CD14-positive monocyte (primary cell): ENCODE measurements around the gene P2RX3. TPM values are rescaled to one million over a fixed set of nuclear protein-coding genes. Genes with fewer than 3 reads are reported as not detected.
A peak's percentile ranks its signal among the peaks of the same experiment; 100 is the strongest.

Source experiments
- DNase-seq, 3 donors: peaks; one replicate each; pipeline ENCODE4 v3.0.0-alpha.2; 2011 to 2022
- H2AFZ ChIP-seq: 2 replicates; pipeline ENCODE4 v1.6.0; 2012; ENCODE audit warnings: mild to moderate bottlenecking, low read depth, low read length, inconsistent platforms; ENCODE audit not compliant: insufficient read depth, poor library complexity, severe bottlenecking
- H3K27ac ChIP-seq, 2 donors: 1 replicate in 1 of 2; 2 replicates in 1 of 2; pipeline ENCODE4 v1.5.1; 2012 to 2013; ENCODE audit warnings: low read length in 2 of 2, control low read depth in 1 of 2, inconsistent platforms in 1 of 2, low read depth in 1 of 2, mild to moderate bottlenecking in 1 of 2
- H3K27me3 ChIP-seq, 2 donors: one replicate each; pipeline versions ENCODE4 v1.6.0 to v1.6.1; 2011 to 2013; ENCODE audit warnings: low read length in 2 of 2; ENCODE audit not compliant: control insufficient read depth in 2 of 2, insufficient read depth in 2 of 2
- H3K36me3 ChIP-seq, 2 donors: replicated peaks in 1 of 2; 1 replicate in 1 of 2; 2 replicates in 1 of 2; pipeline versions ENCODE4 v1.5.1 to v1.6.1; 2012 to 2013; ENCODE audit warnings: low read length in 2 of 2, control low read depth in 1 of 2, inconsistent platforms in 1 of 2, mild to moderate bottlenecking in 1 of 2; ENCODE audit not compliant: insufficient read depth in 2 of 2, control insufficient read depth in 1 of 2
- H3K4me1 ChIP-seq, 2 donors: 1 replicate in 1 of 2; 2 replicates in 1 of 2; pipeline versions ENCODE4 v1.5.1 to v1.6.1; 2012 to 2013; ENCODE audit warnings: low read length in 2 of 2, control low read depth in 1 of 2, inconsistent platforms in 1 of 2, mild to moderate bottlenecking in 1 of 2, moderate library complexity in 1 of 2; ENCODE audit not compliant: insufficient read depth in 2 of 2, control insufficient read depth in 1 of 2
- H3K4me2 ChIP-seq: replicated peaks from 2 replicates; pipeline ENCODE3; 2012; ENCODE audit warnings: low read length, moderate library complexity, mild to moderate bottlenecking; ENCODE audit not compliant: poor library complexity, severe bottlenecking; ENCODE audit errors: extremely low read depth
- H3K4me3 ChIP-seq, 3 experiments: fragments of 200-600 bp in 1 of 3; sonication (generic) in 1 of 3; replicated peaks in 1 of 3; 1 replicate in 2 of 3; 2 replicates in 1 of 3; pipeline ENCODE4 v1.5.1; 2011 to 2013; ENCODE audit warnings: low read length in 3 of 3, mild to moderate bottlenecking in 3 of 3, control low read depth in 2 of 3, low read depth in 2 of 3, inconsistent platforms in 1 of 3, moderate library complexity in 1 of 3
- H3K79me2 ChIP-seq: 2 replicates; pipeline ENCODE4 v1.6.0; 2012; ENCODE audit warnings: mild to moderate bottlenecking, control low read depth, inconsistent platforms, low read length, moderate library complexity; ENCODE audit not compliant: insufficient read depth
- H3K9ac ChIP-seq: 2 replicates; pipeline ENCODE4 v1.6.0; 2017; ENCODE audit warnings: low read length, mild to moderate bottlenecking; ENCODE audit not compliant: insufficient read depth, poor library complexity, severe bottlenecking
- H3K9me3 ChIP-seq, 2 donors: replicated peaks in 1 of 2; 1 replicate in 1 of 2; 2 replicates in 1 of 2; pipeline versions ENCODE4 v1.5.1 to v1.6.1; 2012 to 2013; ENCODE audit warnings: low read length in 2 of 2, control low read depth in 1 of 2; ENCODE audit not compliant: control insufficient read depth in 1 of 2, insufficient read depth in 1 of 2
- H4K20me1 ChIP-seq: 2 replicates; pipeline ENCODE4 v1.6.0; 2012; ENCODE audit warnings: mild to moderate bottlenecking, low read length, control low read depth, moderate library complexity; ENCODE audit not compliant: insufficient read depth
- H3K27ac Mint-ChIP-seq, 7 donors: one replicate each; pipeline ENCODE4 v1.8.0; 2020; ENCODE audit warnings: mild to moderate bottlenecking in 7 of 7, mixed read lengths in 7 of 7, moderate library complexity in 6 of 7, inconsistent platforms in 2 of 7
- H3K27me3 Mint-ChIP-seq, 3 donors: one replicate each; pipeline ENCODE4 v1.8.0; 2021 to 2022; ENCODE audit warnings: low read depth in 3 of 3, mild to moderate bottlenecking in 3 of 3, mixed read lengths in 3 of 3, moderate library complexity in 3 of 3, inconsistent platforms in 1 of 3
- H3K36me3 Mint-ChIP-seq, 2 donors: one replicate each; pipeline ENCODE4 v1.8.0; 2020; ENCODE audit warnings: mixed read lengths in 2 of 2, inconsistent platforms in 1 of 2, mild to moderate bottlenecking in 1 of 2
- H3K4me1 Mint-ChIP-seq: one replicate; pipeline ENCODE4 v1.8.0; 2020; ENCODE audit warnings: mild to moderate bottlenecking, mixed read lengths
- H3K4me3 Mint-ChIP-seq, 2 donors: one replicate each; pipeline ENCODE4 v1.8.0; 2020; ENCODE audit warnings: mild to moderate bottlenecking in 2 of 2, mixed read lengths in 2 of 2, moderate library complexity in 1 of 2
- H3K9me3 Mint-ChIP-seq, 7 donors: one replicate each; pipeline ENCODE4 v1.8.0; 2020 to 2022; ENCODE audit warnings: mixed read lengths in 7 of 7, mild to moderate bottlenecking in 6 of 7, moderate library complexity in 6 of 7, inconsistent platforms in 2 of 7
- WGBS: methylation state at CpG from one replicate; pipeline ENCODE4 v1.1.5; 2013; ENCODE audit warnings: missing lambda C conversion rate; ENCODE audit not compliant: insufficient coverage; 5-methylcytosine and 5-hydroxymethylcytosine counted together
- intact Hi-C, 2 donors: fragments of 100-400 bp; cut with micrococcal nuclease; formaldehyde crosslinking; loops; one replicate each; pipeline versions ENCODE4 v1.15.0 to v1.15.1; 2023
- polyA plus RNA-seq, 3 donors: library from polyadenylated mRNA; depleted of rRNA in 1 of 3; unstranded in 2 of 3; stranded (reverse) in 1 of 3; fragments of 300-500 nt in 2 of 3; fragments of >200 nt in 1 of 3; fragmentation: Illumina TruSeq in 2 of 3; gene quantifications; 1 replicate in 2 of 3; 2 replicates in 1 of 3; pipeline ENCODE4 v1.2.3, GENCODE V29; 2012 to 2021
- TF ChIP-seq, protein P1 (sequence below): fragments of 200-600 bp; IDR thresholded peaks from one replicate; pipeline ENCODE4 v1.8.0; 2022; ENCODE audit warnings: antibody characterized with exemption, mild to moderate bottlenecking

The P2RX3 gene
- polyA plus RNA-seq, 3 donors = not detected

DNA sequence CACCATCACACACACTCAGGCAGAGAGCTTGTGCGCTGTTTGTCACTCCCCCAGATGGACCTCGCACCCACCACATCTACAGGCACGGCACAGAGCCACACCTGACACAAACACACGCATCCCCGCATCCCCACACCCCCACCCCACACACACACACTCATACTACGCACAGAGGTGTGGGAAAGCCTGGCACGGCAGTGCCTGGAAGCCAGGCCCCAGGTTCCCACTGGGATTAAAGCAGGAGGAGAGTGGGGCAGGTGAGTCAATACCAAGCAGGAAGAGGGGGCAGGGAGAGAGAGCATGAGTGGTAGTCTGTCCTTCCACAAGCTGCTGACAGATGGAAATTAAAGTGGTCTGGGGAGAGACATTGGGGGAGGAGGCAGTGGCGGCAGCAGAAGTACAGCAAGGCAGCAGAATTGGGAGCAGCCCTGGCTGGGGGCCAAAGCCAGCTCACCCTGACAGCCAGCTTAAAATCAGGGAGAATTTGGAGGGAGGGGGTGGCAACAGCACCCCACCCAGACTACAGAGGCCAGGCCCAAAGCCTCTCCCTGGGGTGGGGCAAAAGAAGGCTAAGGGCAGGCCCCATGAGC lies 34.1 kb upstream of the P2RX3 start:
- Mint-ChIP-seq H3K9me3 (peaks cover 6 to 15% (median 8%) of the 10 kb centered on the region in 7 donors), H3K4me1 (peaks cover 16% of the 10 kb centered on the region), H3K4me3 (no peak overlapping the region), H3K27me3 (peaks cover 0 to 3% (median 1%) of the 10 kb centered on the region in 3 donors), H3K36me3 (peaks cover 4 to 6% of the 10 kb centered on the region in 2 donors), H3K27ac (peak overlapping the region in 2 of 7 donors; percentile 1 to 36)
- Histone ChIP-seq H3K9ac (no peak overlapping the region), H3K27ac (no peak overlapping the region), H3K4me2 (no peak overlapping the region), H3K4me1 (peaks cover 5 to 6% of the 10 kb centered on the region in 2 donors), H4K20me1 (no peaks in the 10 kb centered on the region), H3K27me3 (no peaks in the 10 kb centered on the region), H3K36me3 (no peaks in the 10 kb centered on the region), H3K79me2 (no peaks in the 10 kb centered on the region), H2AFZ (no peak overlapping the region), H3K9me3 (peaks cover 4 to 14% of the 10 kb centered on the region in 2 donors), H3K4me3 (no peak overlapping the region)
- no peak for DNase-seq
- 100% methylated on average over 1 of the region's 8 CpGs for WGBS
- intact Hi-C loops = no loop called here
- TF ChIP-seq, protein P1, sequence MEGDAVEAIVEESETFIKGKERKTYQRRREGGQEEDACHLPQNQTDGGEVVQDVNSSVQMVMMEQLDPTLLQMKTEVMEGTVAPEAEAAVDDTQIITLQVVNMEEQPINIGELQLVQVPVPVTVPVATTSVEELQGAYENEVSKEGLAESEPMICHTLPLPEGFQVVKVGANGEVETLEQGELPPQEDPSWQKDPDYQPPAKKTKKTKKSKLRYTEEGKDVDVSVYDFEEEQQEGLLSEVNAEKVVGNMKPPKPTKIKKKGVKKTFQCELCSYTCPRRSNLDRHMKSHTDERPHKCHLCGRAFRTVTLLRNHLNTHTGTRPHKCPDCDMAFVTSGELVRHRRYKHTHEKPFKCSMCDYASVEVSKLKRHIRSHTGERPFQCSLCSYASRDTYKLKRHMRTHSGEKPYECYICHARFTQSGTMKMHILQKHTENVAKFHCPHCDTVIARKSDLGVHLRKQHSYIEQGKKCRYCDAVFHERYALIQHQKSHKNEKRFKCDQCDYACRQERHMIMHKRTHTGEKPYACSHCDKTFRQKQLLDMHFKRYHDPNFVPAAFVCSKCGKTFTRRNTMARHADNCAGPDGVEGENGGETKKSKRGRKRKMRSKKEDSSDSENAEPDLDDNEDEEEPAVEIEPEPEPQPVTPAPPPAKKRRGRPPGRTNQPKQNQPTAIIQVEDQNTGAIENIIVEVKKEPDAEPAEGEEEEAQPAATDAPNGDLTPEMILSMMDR = no peak

DNA sequence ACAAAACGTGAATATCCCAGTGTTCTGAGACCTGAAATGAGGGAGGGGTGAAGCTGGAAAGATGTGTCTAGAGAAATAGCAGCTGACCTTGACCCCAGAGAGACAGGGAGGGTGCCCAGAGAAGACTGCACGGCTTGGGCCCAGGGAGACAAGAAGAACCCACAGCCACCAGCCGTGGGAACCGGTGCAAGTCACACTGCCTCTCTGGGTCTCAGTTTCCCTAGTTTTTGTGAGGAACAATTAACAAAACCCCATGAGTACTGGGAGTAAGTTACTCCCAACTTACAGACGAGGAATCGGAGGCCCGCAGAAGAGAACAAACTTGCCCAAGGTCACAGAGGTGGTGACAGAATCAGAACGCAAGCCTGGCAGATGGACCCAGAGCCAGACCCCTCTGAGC lies 32.6 kb upstream of the P2RX3 start:
- no peaks in the 10 kb centered on the region for H3K9me3 ChIP-seq
- H3K9me3 Mint-ChIP-seq = peaks cover 0 to 5% (median 0%) of the 10 kb centered on the region in 7 donors
- no peaks in the 10 kb centered on the region for H3K27me3 ChIP-seq
- H3K4me1 Mint-ChIP-seq = peaks cover 16% of the 10 kb centered on the region
- 97% methylated on average over 6 of the region's 8 CpGs for WGBS
- no peak overlapping the region for H3K27ac ChIP-seq
- peaks cover 6% of the 10 kb centered on the region in 2 donors for H3K4me1 ChIP-seq
- no peaks in the 10 kb centered on the region for H3K79me2 ChIP-seq
- no peak overlapping the region for H3K4me3 ChIP-seq
- H4K20me1 ChIP-seq = no peaks in the 10 kb centered on the region
- intact Hi-C loops = no loop called here
- H3K9ac ChIP-seq = no peak overlapping the region
- no peak for DNase-seq
- no peak overlapping the region for H3K4me3 Mint-ChIP-seq
- no peak overlapping the region for H3K4me2 ChIP-seq
- H3K36me3 ChIP-seq = no peaks in the 10 kb centered on the region
- H3K27me3 Mint-ChIP-seq = peaks cover 4 to 7% (median 6%) of the 10 kb centered on the region in 3 donors
- no peak overlapping the region for H3K27ac Mint-ChIP-seq
- H3K36me3 Mint-ChIP-seq = no peaks in the 10 kb centered on the region
- H2AFZ ChIP-seq = no peak overlapping the region
- TF ChIP-seq, protein P1 = no peak
